ENCODE measurements around the gene PCMT1. TPM values are rescaled to one million over a fixed set of nuclear protein-coding genes. Genes with fewer than 3 reads are reported as not detected.

Gene PCMT1
- total RNA-seq, 1 experiment from 2014 or later, result 90.7 TPM

GRCh38 chr6:149820506-149820905 is 71.0 kb downstream of the PCMT1 start (continued):
- TF ChIP-seq ZNF532 (CRISPR knock-in tag; IDR thresholded peaks at IDR 0.05; ENCODE audit: borderline replicate concordance) (no peak), ZNF671 (CRISPR knock-in tag; IDR thresholded peaks at IDR 0.05) (no peak), NR3C1 (CRISPR knock-in tag; conservative IDR thresholded peaks at IDR 0.05; ENCODE audit: low read depth) (no peak), KAT7 (CRISPR knock-in tag; IDR thresholded peaks at IDR 0.05; ENCODE audit: borderline replicate concordance) (no peak), FOXK1 (CRISPR knock-in tag; IDR thresholded peaks at IDR 0.05) (no peak), CDX4 (CRISPR knock-in tag; IDR thresholded peaks at IDR 0.05; ENCODE audit: borderline replicate concordance) (no peak)

GRCh38 chr6:149821492-149821891 is 72.0 kb downstream of the PCMT1 start:
- Mint-ChIP-seq H3K9me3 (no peaks in the 10 kb centered on the region), H3K27me3 (ENCODE audit: low read depth) (no peaks in the 10 kb centered on the region), H3K4me3 (no peak overlapping the region), H3K27ac (no peak overlapping the region), H3K36me3 (no peaks in the 10 kb centered on the region), H3K4me1 (no peaks in the 10 kb centered on the region)
- ATAC-seq (no peak), DNase-seq (ENCODE audit: low spot score) (no peak)
- POLR2A ChIA-PET, result no interaction called here
- CTCF ChIA-PET, result interaction anchor here (1.5 kb wide), 1 partner anchor 19 kb away, joined by 3 read pairs; no protein-coding TSS in a partner anchor
- TF ChIP-seq STAT6 (CRISPR knock-in tag; conservative IDR thresholded peaks at IDR 0.05; ENCODE audit: low read depth), result no peak
- TF ChIP-seq ZBTB43 (CRISPR knock-in tag; IDR thresholded peaks at IDR 0.05), result no peak
- no peak for TF ChIP-seq FOXJ3 (CRISPR knock-in tag; IDR thresholded peaks at IDR 0.05; ENCODE audit: borderline replicate concordance)
- TF ChIP-seq CREM (CRISPR knock-in tag; IDR thresholded peaks at IDR 0.05), result no peak
- TF ChIP-seq, protein P1, sequence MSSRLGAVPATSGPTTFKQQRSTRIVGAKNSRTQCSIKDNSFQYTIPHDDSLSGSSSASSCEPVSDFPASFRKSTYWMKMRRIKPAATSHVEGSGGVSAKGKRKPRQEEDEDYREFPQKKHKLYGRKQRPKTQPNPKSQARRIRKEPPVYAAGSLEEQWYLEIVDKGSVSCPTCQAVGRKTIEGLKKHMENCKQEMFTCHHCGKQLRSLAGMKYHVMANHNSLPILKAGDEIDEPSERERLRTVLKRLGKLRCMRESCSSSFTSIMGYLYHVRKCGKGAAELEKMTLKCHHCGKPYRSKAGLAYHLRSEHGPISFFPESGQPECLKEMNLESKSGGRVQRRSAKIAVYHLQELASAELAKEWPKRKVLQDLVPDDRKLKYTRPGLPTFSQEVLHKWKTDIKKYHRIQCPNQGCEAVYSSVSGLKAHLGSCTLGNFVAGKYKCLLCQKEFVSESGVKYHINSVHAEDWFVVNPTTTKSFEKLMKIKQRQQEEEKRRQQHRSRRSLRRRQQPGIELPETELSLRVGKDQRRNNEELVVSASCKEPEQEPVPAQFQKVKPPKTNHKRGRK (CRISPR knock-in tag; IDR thresholded peaks at IDR 0.05; ENCODE audit: borderline replicate concordance), result no peak
- TF ChIP-seq, protein P2, sequence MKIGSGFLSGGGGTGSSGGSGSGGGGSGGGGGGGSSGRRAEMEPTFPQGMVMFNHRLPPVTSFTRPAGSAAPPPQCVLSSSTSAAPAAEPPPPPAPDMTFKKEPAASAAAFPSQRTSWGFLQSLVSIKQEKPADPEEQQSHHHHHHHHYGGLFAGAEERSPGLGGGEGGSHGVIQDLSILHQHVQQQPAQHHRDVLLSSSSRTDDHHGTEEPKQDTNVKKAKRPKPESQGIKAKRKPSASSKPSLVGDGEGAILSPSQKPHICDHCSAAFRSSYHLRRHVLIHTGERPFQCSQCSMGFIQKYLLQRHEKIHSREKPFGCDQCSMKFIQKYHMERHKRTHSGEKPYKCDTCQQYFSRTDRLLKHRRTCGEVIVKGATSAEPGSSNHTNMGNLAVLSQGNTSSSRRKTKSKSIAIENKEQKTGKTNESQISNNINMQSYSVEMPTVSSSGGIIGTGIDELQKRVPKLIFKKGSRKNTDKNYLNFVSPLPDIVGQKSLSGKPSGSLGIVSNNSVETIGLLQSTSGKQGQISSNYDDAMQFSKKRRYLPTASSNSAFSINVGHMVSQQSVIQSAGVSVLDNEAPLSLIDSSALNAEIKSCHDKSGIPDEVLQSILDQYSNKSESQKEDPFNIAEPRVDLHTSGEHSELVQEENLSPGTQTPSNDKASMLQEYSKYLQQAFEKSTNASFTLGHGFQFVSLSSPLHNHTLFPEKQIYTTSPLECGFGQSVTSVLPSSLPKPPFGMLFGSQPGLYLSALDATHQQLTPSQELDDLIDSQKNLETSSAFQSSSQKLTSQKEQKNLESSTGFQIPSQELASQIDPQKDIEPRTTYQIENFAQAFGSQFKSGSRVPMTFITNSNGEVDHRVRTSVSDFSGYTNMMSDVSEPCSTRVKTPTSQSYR (CRISPR knock-in tag; IDR thresholded peaks at IDR 0.05), result no peak
- TF ChIP-seq ZNF532 (CRISPR knock-in tag; IDR thresholded peaks at IDR 0.05; ENCODE audit: borderline replicate concordance), result no peak
- no peak for TF ChIP-seq SMAD4 (CRISPR knock-in tag; IDR thresholded peaks at IDR 0.05)
- no peak for TF ChIP-seq ATF1 (CRISPR knock-in tag; IDR thresholded peaks at IDR 0.05)
- TF ChIP-seq, protein P3, sequence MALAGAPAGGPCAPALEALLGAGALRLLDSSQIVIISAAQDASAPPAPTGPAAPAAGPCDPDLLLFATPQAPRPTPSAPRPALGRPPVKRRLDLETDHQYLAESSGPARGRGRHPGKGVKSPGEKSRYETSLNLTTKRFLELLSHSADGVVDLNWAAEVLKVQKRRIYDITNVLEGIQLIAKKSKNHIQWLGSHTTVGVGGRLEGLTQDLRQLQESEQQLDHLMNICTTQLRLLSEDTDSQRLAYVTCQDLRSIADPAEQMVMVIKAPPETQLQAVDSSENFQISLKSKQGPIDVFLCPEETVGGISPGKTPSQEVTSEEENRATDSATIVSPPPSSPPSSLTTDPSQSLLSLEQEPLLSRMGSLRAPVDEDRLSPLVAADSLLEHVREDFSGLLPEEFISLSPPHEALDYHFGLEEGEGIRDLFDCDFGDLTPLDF (CRISPR knock-in tag; IDR thresholded peaks at IDR 0.05), result no peak
- TF ChIP-seq HMGA2 (CRISPR knock-in tag; IDR thresholded peaks at IDR 0.05), result no peak
- TF ChIP-seq FOXK1 (CRISPR knock-in tag; IDR thresholded peaks at IDR 0.05), result no peak

Measured in WTC11 (cell line).